Measurements from ENCODE around the gene ERO1B. TPM values are rescaled to one million over a fixed set of nuclear protein-coding genes. Genes with fewer than 3 reads are reported as not detected.

ERO1B gene
- total RNA-seq, 4 donors from 2014 or later, result 2.0 to 5.5 (median 3.9) TPM

- intact Hi-C loops (cut with DNase I; ENCODE audit: low total_unique reads), result no loop called here
- no peak for DNase-seq (ENCODE audit: low spot score in 2 of 2)
- no peak for TF ChIP-seq POLR2A (IDR thresholded peaks at IDR 0.05)
- TF ChIP-seq CTCF (IDR thresholded peaks at IDR 0.05), result no peak
- 87 to 90% methylated on average over 4 of the region's 4 CpGs for WGBS, 2 donors
- no peak overlapping the region for H3K4me3 ChIP-seq (ENCODE audit: low read depth, poor library complexity, severe bottlenecking)
Measured at GRCh38 chr1:236258114-236258622, 23.6 kb downstream of the ERO1B start.

- intact Hi-C loops (cut with DNase I; ENCODE audit: low total_unique reads), result no loop called here
- no peak overlapping the region for H3K4me3 ChIP-seq (ENCODE audit: low read depth, poor library complexity, severe bottlenecking)
- DNase-seq (ENCODE audit: low spot score in 2 of 2), result no peak
- no peak for TF ChIP-seq POLR2A (IDR thresholded peaks at IDR 0.05)
- no peak for TF ChIP-seq CTCF (IDR thresholded peaks at IDR 0.05)
Measured at GRCh38 chr1:236257216-236257615, 24.5 kb downstream of the ERO1B start.

GRCh38 chr1:236253918-236254637 is 27.7 kb downstream of the ERO1B start:
- intact Hi-C loops (cut with DNase I; ENCODE audit: low total_unique reads), result no loop called here
- TF ChIP-seq CTCF (IDR thresholded peaks at IDR 0.05) (no peak), POLR2A (IDR thresholded peaks at IDR 0.05) (no peak)
- DNase-seq (ENCODE audit: low spot score in 2 of 2), result no peak
- H3K4me3 ChIP-seq (ENCODE audit: low read depth, poor library complexity, severe bottlenecking), result no peak overlapping the region
- WGBS, 2 donors, result 67 to 87% methylated on average over 4 of the region's 4 CpGs

GRCh38 chr1:236253119-236253518 is 28.6 kb downstream of the ERO1B start:
- WGBS, 2 donors, result 98% methylated on average over 1 of the region's 1 CpG
- no peak for DNase-seq (ENCODE audit: low spot score in 2 of 2)
- intact Hi-C loops (cut with DNase I; ENCODE audit: low total_unique reads), result no loop called here
- no peak for TF ChIP-seq POLR2A (IDR thresholded peaks at IDR 0.05)
- TF ChIP-seq CTCF (IDR thresholded peaks at IDR 0.05), result no peak
- no peak overlapping the region for H3K4me3 ChIP-seq (ENCODE audit: low read depth, poor library complexity, severe bottlenecking)

- DNase-seq (ENCODE audit: low spot score in 2 of 2), result no peak
- 95 to 100% methylated on average over 1 of the region's 1 CpG for WGBS, 2 donors
- intact Hi-C loops (cut with DNase I; ENCODE audit: low total_unique reads), result no loop called here
- TF ChIP-seq CTCF (IDR thresholded peaks at IDR 0.05) (no peak), POLR2A (IDR thresholded peaks at IDR 0.05) (no peak)
- H3K4me3 ChIP-seq (ENCODE audit: low read depth, poor library complexity, severe bottlenecking), result no peak overlapping the region
Measured at GRCh38 chr1:236251587-236251986, 30.2 kb downstream of the ERO1B start.

GRCh38 chr1:236247286-236247685 is 34.5 kb downstream of the ERO1B start:
- no peak for TF ChIP-seq POLR2A (IDR thresholded peaks at IDR 0.05)
- intact Hi-C loops (cut with DNase I; ENCODE audit: low total_unique reads), result no loop called here
- H3K4me3 ChIP-seq (ENCODE audit: low read depth, poor library complexity, severe bottlenecking), result no peak overlapping the region
- no peak for DNase-seq (ENCODE audit: low spot score in 2 of 2)
- WGBS, 2 donors, result 94 to 99% methylated on average over 3 of the region's 3 CpGs

All from lower leg skin (tissue), 4 donors.